ENCODE measurements around the gene ACTR10.

Gene ACTR10

GRCh38 chr14:58215191-58215914 is 15.4 kb downstream of the ACTR10 start:
- TF ChIP-seq CTCF (IDR thresholded peaks at IDR 0.05; ENCODE audit: insufficient read depth, missing control alignments) = no peak
- DNase-seq (ENCODE audit: insufficient read length, low spot score) (no peak), FAIRE-seq (no peak)

- peak; percentile 43 for DNase-seq (ENCODE audit: insufficient read length, low spot score)
- no peak for TF ChIP-seq CTCF (IDR thresholded peaks at IDR 0.05; ENCODE audit: insufficient read depth, missing control alignments)
- FAIRE-seq = peak; percentile 46
Observed at GRCh38 chr14:58216544-58216943, 16.6 kb downstream of the ACTR10 start.

- no peak for FAIRE-seq
- TF ChIP-seq CTCF (IDR thresholded peaks at IDR 0.05; ENCODE audit: insufficient read depth, missing control alignments) = no peak
- no peak for DNase-seq (ENCODE audit: insufficient read length, low spot score)
Observed at GRCh38 chr14:58227096-58227819, 27.3 kb downstream of the ACTR10 start.

GRCh38 chr14:58238252-58239243 is 38.6 kb downstream of the ACTR10 start:
- DNase-seq (ENCODE audit: insufficient read length, low spot score) (no peak), FAIRE-seq (no peak)
- TF ChIP-seq CTCF (IDR thresholded peaks at IDR 0.05; ENCODE audit: insufficient read depth, missing control alignments) = no peak

GRCh38 chr14:58239244-58240195 is 39.6 kb downstream of the ACTR10 start:
- FAIRE-seq (no peak), DNase-seq (ENCODE audit: insufficient read length, low spot score) (no peak)
- no peak for TF ChIP-seq CTCF (IDR thresholded peaks at IDR 0.05; ENCODE audit: insufficient read depth, missing control alignments)

Data from D721Med (cell line).